H1 (cell line): ENCODE measurements around the gene MNX1. TPM values are rescaled to one million over a fixed set of nuclear protein-coding genes. Genes with fewer than 3 reads are reported as not detected.

Experiments used
- polyA plus RNA-seq, 7 experiments: library from polyadenylated mRNA; depleted of rRNA in 3 of 7; stranded (reverse) in 5 of 7; unstranded in 2 of 7; fragments of >200 nt in 5 of 7; fragments of 200-250 nt in 2 of 7; gene quantifications; 1 replicate in 5 of 7; 2 replicates in 1 of 7; 4 replicates in 1 of 7; pipeline versions ENCODE4 v1.2.1 to v1.2.3, GENCODE V29; 2011 to 2013; ENCODE audit warnings: missing spikeins in 2 of 7, mixed read lengths in 2 of 7
- total RNA-seq: library from RNA; stranded (reverse); fragmentation: NEBNext Ultra II Directional; extraction: Animal tissue kit (Norgen Biotek cat#: 25700); gene quantifications from 2 replicates; pipeline ENCODE4 v1.2.1, GENCODE V29; 2021

Gene MNX1
- total and polyA plus RNA-seq, 2 of the 8 experiments (the other 6 are each of a cell fraction or from before 2014, with no cell fraction given) = 0.39 TPM; not detected in 1

Other genes starting within 250 kb of the MNX1 start
- gene LMBR1, start 117.5 kb downstream of the MNX1 start, total RNA-seq = 62.9 and 70.4 TPM in 2 replicates
- 15.1 and 17.6 TPM in 2 replicates for gene LMBR1, start 117.5 kb downstream of the MNX1 start, polyA plus RNA-seq (2011; rRNA removed)
- gene NOM1, start 61.0 kb downstream of the MNX1 start, total RNA-seq = 29.1 and 31.6 TPM in 2 replicates
- 10.6 and 16.7 TPM in 2 replicates for gene NOM1, start 61.0 kb downstream of the MNX1 start, polyA plus RNA-seq (2011; rRNA removed)
- 49.6 and 54.1 TPM in 2 replicates for gene UBE3C, start 128.3 kb upstream of the MNX1 start, total RNA-seq
- gene UBE3C, start 128.3 kb upstream of the MNX1 start, polyA plus RNA-seq (2011; rRNA removed) = 26.5 and 32.0 TPM in 2 replicates